Naive B cell (primary cell): Measurements from ENCODE around the gene DISC1. TPM values are rescaled to one million over a fixed set of nuclear protein-coding genes. Genes with fewer than 3 reads are reported as not detected.

Experiments
- ATAC-seq, 2 donors: fragments of 150-1000 bp; cut with Tn5 transposase; 2 replicates each; pipeline ENCODE4 v1.10.0; 2021; ENCODE audit warnings: low read depth in 2 of 2, mild to moderate bottlenecking in 2 of 2, moderate library complexity in 2 of 2
- DNase-seq: peaks from one replicate; pipeline ENCODE4 v3.0.0; 2022
- H3K27ac Mint-ChIP-seq, 6 donors: one replicate each; pipeline ENCODE4 v1.8.0; 2020 to 2022; ENCODE audit warnings: mild to moderate bottlenecking in 6 of 6, mixed read lengths in 6 of 6, moderate library complexity in 5 of 6, inconsistent platforms in 2 of 6
- H3K27me3 Mint-ChIP-seq, 3 donors: one replicate each; pipeline ENCODE4 v1.8.0; 2021 to 2022; ENCODE audit warnings: mixed read lengths in 3 of 3, mild to moderate bottlenecking in 1 of 3
- H3K36me3 Mint-ChIP-seq, 2 donors: one replicate each; pipeline ENCODE4 v1.8.0; 2020 to 2022; ENCODE audit warnings: mixed read lengths in 2 of 2, inconsistent platforms in 1 of 2, mild to moderate bottlenecking in 1 of 2
- H3K4me1 Mint-ChIP-seq, 3 donors: one replicate each; pipeline ENCODE4 v1.8.0; 2020 to 2022; ENCODE audit warnings: mixed read lengths in 3 of 3, inconsistent platforms in 1 of 3, mild to moderate bottlenecking in 1 of 3, moderate library complexity in 1 of 3
- H3K4me3 Mint-ChIP-seq, 8 donors: one replicate each; pipeline ENCODE4 v1.8.0; 2020 to 2022; ENCODE audit warnings: mild to moderate bottlenecking in 8 of 8, mixed read lengths in 8 of 8, moderate library complexity in 8 of 8, inconsistent platforms in 2 of 8
- H3K9me3 Mint-ChIP-seq, 7 donors: one replicate each; pipeline ENCODE4 v1.8.0; 2020 to 2022; ENCODE audit warnings: mixed read lengths in 7 of 7, mild to moderate bottlenecking in 5 of 7, inconsistent platforms in 2 of 7, moderate library complexity in 1 of 7
- polyA plus RNA-seq, 6 donors: library from polyadenylated mRNA; unstranded; fragments of 300-500 nt; fragmentation: Illumina TruSeq; gene quantifications; one replicate each; pipeline ENCODE4 v1.2.3, GENCODE V29; 2021; ENCODE audit warnings: low read depth in 6 of 6

DISC1 gene
- polyA plus RNA-seq, 6 donors from 2014 or later: 1.3 to 2.2 (median 2.1) TPM; not detected in 1

DNA sequence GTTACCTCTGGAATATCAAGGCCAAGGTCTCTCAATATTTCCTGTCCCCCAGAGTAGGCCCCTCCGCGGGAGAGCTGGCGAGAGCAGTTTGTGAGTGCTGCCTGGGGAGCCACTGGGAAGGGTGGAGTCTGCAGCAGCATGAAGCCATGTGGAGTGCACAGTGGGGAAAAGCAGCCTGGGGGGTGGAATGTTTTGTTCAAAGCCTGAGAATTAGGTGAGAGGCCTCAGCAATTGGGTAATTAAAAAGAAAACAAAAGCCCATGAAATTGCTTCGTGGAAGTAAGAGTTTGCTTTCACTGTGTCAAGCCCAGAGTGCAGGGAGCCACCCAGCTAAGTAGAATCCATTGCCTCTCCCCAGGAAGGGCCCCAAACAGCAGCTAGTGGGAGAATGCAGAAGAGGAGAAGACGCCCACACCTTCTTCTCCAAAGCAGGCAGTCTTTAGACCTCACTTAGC is 30.2 kb upstream of the DISC1 start:
- Mint-ChIP-seq H3K36me3 (no peaks in the 10 kb centered on the region), H3K4me3 (no peak overlapping the region), H3K27ac (peak overlapping the region in 1 of 6 donors; percentile 77), H3K9me3 (peaks cover 0 to 1% (median 0%) of the 10 kb centered on the region in 7 donors), H3K27me3 (peaks cover 0 to 6% (median 0%) of the 10 kb centered on the region in 3 donors), H3K4me1 (peaks cover 5 to 11% (median 9%) of the 10 kb centered on the region in 3 donors)
- DNase-seq (no peak), ATAC-seq (no peak)

DNA sequence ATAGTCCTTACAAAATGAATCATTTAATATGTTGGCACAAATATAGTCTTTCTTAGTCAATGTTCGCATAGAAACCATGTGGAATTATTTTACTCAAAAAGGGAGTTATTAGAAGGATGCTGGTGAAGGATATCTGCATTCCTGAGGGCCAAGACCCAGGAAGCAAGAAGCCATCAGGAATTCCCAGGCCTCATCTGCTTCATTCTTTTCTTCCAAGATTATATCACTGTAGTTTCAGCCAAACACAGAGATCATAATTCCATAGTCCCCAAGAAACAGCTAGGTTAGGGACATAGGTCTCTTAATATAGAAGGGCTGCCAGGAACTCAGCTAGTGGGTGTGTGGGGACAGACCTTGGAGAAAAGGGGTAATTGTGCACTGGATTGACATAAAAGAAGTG is 28.6 kb upstream of the DISC1 start:
- DNase-seq: no peak
- Mint-ChIP-seq H3K36me3 (no peaks in the 10 kb centered on the region), H3K27me3 (peaks cover 0 to 6% (median 0%) of the 10 kb centered on the region in 3 donors), H3K4me3 (no peak overlapping the region), H3K9me3 (no peaks in the 10 kb centered on the region), H3K27ac (peak overlapping the region in 1 of 6 donors; percentile 35), H3K4me1 (no peaks in the 10 kb centered on the region)
- no peak for ATAC-seq

DNA sequence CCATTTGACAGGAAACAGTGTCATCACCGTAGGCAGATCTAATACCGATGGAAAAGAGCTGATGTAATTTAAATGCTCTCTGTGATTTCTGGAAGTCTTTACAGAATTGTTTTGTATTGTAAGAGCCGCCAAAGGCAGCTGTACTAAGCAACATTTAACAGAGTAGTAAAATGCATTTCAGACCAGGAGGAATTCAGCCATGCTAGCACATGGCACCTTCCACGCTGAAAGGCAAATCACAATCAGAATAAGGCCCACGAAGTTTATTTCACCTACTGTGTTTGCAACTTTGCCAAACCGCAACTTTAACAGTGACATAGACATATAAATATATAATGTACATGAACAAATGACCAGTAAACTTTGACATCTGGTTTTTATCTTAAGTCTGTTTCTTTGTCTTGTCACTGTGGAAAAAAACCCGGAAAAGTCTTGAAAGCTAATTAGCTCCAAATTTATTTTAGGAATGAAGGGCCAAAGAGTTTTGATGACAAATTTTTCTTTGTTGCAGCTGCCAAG is 26.1 kb upstream of the DISC1 start:
- Mint-ChIP-seq H3K9me3 (no peaks in the 10 kb centered on the region), H3K27ac (no peak overlapping the region), H3K27me3 (peaks cover 0 to 6% (median 0%) of the 10 kb centered on the region in 3 donors), H3K36me3 (no peaks in the 10 kb centered on the region), H3K4me3 (no peak overlapping the region), H3K4me1 (peaks cover 7 to 10% (median 8%) of the 10 kb centered on the region in 3 donors)
- ATAC-seq (no peak), DNase-seq (no peak)

DNA sequence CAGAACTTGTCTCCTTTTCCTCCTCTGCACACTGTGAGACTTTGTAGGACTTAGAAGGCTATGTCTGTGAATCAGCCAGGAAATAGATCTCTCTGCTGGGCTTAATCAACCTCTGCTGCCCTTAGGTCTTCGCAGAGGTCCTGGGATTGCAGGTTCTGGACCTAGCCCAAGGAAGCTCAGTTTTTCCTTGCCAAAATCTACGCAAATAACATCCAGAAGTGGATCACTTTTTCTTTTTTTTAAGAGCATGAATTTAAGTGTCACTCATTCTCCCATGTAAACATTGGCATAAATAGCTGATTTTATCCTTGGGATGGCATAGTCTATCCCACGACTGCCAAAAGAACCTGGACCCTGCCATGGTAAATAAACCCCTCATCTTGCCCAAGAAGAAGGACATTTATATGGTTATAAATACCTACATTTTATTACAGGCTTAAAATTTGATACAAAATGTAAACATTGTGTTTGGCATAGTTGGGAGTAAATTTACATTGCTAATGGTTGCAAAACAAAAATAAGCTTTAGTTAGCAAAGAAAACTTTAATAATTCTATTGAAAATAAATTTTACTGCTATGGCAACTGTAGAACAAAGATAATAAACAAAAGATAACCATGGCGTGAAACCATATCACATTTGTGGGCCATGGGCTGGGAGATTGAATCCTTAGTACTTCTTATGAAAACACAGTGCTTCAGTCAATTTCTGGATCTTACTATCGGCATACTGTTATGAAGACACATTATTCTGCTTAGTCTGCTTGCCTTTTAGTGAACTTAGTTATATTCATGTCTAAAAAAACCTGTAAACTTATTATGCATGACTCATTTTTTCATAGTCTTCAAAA is 24.5 kb upstream of the DISC1 start:
- no peak for DNase-seq
- H3K4me1 Mint-ChIP-seq: peaks cover 7 to 10% (median 8%) of the 10 kb centered on the region in 3 donors

DNA sequence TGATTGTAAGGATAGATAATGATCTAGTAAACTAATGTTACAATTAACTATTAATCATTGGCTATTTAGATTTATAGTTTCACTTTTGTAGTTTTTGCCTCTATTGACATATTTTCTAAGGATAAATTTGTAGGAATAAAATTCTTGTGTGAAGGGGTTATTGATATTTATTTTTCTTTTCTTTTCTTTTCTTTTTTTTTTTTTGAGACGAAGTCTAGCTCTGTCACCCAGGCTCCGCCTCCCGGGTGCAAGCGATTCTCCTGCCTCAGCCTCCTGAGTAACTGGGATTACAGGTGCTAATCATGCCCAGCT is 24.0 kb upstream of the DISC1 start:
- Mint-ChIP-seq H3K27me3 (peaks cover 0 to 12% (median 0%) of the 10 kb centered on the region in 3 donors), H3K9me3 (no peaks in the 10 kb centered on the region), H3K36me3 (no peaks in the 10 kb centered on the region), H3K4me3 (peak overlapping the region in 1 of 8 donors; percentile 28), H3K4me1 (peaks cover 10 to 15% (median 13%) of the 10 kb centered on the region in 3 donors), H3K27ac (no peak overlapping the region)
- DNase-seq (no peak), ATAC-seq (no peak)

More for the DNA sequence above, 24.5 kb upstream of the DISC1 start:
- no peak for ATAC-seq
- H3K27me3 Mint-ChIP-seq: peaks cover 0 to 7% (median 0%) of the 10 kb centered on the region in 3 donors
- H3K36me3 Mint-ChIP-seq: no peaks in the 10 kb centered on the region
- no peaks in the 10 kb centered on the region for H3K9me3 Mint-ChIP-seq
- no peak overlapping the region for H3K4me3 Mint-ChIP-seq
- no peak overlapping the region for H3K27ac Mint-ChIP-seq

DNA sequence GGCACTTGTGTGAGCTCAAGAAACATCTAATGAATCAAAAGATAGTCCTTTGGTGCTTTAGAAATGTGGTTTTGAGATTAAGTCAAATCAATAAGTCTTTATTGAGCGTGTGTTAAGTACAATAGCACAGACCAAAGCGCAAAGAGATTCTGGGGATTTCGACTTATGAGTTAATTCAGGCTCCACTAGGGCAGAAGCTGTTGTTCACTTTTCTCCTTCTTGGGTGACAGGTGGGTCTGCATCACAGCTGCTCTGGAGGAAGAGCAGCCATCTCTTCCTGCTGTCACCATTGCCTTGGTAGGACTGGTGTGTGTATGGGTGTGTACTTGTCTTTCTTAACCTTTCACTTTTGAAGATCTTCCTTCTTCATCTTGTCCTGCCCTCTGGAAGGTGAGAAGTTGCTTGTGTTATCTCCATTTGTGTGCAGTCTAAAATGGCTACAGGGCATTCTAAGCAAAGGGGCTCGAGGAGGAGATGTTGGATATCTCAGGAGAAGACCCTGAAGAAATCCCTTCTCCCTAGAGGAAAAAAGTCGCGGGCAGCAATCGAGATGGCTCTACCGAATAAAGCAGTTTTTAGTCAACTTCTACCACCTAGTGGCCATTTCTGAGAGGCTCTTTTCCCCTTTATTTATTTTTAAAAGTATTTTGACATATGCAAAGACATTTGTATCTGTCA is 22.9 kb upstream of the DISC1 start:
- Mint-ChIP-seq H3K27me3 (peaks cover 0 to 15% (median 0%) of the 10 kb centered on the region in 3 donors), H3K4me3 (peak overlapping the region; percentile 84 to 94 (median 92)), H3K36me3 (no peaks in the 10 kb centered on the region), H3K9me3 (no peaks in the 10 kb centered on the region), H3K27ac (peak overlapping the region; percentile 8 to 95 (median 72)), H3K4me1 (peaks cover 13 to 18% (median 16%) of the 10 kb centered on the region in 3 donors)
- DNase-seq (peak; percentile 48), ATAC-seq (peak; percentile 86 to 91)

DNA sequence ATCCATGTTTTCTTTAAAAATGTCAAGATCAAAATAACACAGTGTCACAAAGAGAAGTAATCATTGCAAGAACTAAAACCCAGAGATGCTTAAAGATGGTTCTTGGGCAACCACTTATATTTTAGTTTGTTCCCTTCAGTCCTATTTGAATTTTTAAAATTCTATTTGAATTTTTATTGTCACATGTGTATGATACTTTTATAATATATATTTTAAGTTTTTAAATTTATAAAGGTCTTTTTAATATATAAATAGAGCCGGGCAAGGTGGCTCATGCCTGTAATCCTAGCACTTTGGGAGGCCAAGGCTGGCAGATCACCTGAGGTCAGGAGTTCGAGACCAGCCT is 22.3 kb upstream of the DISC1 start:
- H3K4me3 Mint-ChIP-seq: peak overlapping the region in 6 of 8 donors; percentile 84 to 94 (median 92)
- peaks cover 0 to 15% (median 0%) of the 10 kb centered on the region in 3 donors for H3K27me3 Mint-ChIP-seq
- DNase-seq: no peak
- H3K27ac Mint-ChIP-seq: peak overlapping the region in 1 of 6 donors; percentile 88
- no peak for ATAC-seq
- no peaks in the 10 kb centered on the region for H3K9me3 Mint-ChIP-seq
- no peaks in the 10 kb centered on the region for H3K36me3 Mint-ChIP-seq
- H3K4me1 Mint-ChIP-seq: peaks cover 13 to 18% (median 16%) of the 10 kb centered on the region in 3 donors

DNA sequence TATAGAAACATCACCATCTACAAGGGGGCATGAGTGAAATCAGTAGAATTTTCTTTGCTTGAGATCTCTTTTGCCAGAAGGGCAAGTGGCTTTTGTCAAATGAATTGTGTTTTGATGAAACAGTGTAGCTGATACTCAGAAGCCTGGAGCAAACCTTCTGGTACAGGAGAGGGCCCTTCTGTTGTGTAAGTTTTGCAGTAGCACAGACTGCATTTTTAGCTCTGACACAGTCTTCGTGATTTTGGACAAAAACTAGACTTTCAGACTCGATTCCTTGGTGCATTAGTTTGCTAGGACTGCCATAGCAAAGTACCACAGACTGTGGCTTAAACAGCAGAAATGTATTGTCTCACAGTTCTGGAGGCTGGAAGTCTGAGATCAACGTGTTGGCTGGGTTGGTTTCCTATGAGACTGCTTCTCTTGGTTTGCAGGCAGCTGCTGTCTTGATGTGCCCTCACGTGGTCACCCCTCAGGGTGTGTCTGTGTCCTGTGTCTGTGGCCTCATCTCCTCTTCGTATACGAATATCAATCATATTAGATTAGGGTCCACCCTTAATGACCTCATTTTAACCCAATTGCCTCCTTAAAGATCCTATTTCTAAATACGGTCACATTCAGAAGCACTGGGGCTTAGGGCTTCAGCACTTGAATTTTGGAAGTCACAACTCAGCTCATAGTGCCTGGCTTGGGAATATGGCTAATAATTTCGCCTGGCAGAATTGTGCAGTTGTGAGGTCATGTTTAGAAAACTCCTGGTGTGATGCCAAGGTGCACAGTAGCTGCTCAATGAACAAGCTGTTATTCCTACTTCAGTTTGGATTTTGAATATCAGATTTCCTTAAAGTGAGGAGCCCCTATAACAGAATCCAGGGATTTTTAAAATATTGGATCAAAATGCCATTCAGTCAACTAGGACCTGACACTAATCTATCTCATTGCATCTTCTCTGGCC is 21.2 kb upstream of the DISC1 start:
- ATAC-seq: no peak
- H3K27me3 Mint-ChIP-seq: peaks cover 0 to 10% (median 7%) of the 10 kb centered on the region in 3 donors
- no peak for DNase-seq
- H3K27ac Mint-ChIP-seq: no peak overlapping the region
- peaks cover under 1 to 2% of the 10 kb centered on the region in 2 donors for H3K36me3 Mint-ChIP-seq
- H3K4me1 Mint-ChIP-seq: peaks cover 18 to 23% (median 19%) of the 10 kb centered on the region in 3 donors
- no peak overlapping the region for H3K4me3 Mint-ChIP-seq
- peaks cover 0 to 2% (median 0%) of the 10 kb centered on the region in 7 donors for H3K9me3 Mint-ChIP-seq

DNA sequence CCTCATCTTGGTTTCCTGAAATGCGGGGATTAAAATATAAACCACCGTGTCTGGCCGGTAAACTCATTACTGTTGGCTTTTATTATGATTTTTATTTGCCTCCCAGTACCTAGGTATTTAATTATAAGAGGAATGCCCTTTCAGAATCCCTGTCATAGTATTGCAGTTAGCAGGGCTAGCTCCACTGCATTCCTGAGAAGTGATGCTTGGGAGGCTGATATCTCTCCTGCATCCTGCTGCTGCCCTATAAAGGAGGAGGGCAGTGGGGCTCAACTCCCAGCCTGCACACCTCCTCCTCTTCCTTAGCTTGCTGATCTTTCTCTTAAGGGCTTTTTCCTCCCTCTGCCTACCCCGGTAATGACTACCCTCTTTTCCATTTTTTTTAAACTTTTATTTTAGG is 19.9 kb upstream of the DISC1 start:
- DNase-seq: no peak
- H3K9me3 Mint-ChIP-seq: peaks cover 0 to 4% (median 0%) of the 10 kb centered on the region in 7 donors
- peak overlapping the region in 1 of 6 donors; percentile 28 for H3K27ac Mint-ChIP-seq
- H3K4me3 Mint-ChIP-seq: peak overlapping the region in 1 of 8 donors; percentile 11
- ATAC-seq: no peak
- peaks cover 31 to 36% (median 31%) of the 10 kb centered on the region in 3 donors for H3K4me1 Mint-ChIP-seq
- H3K27me3 Mint-ChIP-seq: peaks cover 0 to 16% (median 16%) of the 10 kb centered on the region in 3 donors
- H3K36me3 Mint-ChIP-seq: peaks cover 7 to 10% of the 10 kb centered on the region in 2 donors

DNA sequence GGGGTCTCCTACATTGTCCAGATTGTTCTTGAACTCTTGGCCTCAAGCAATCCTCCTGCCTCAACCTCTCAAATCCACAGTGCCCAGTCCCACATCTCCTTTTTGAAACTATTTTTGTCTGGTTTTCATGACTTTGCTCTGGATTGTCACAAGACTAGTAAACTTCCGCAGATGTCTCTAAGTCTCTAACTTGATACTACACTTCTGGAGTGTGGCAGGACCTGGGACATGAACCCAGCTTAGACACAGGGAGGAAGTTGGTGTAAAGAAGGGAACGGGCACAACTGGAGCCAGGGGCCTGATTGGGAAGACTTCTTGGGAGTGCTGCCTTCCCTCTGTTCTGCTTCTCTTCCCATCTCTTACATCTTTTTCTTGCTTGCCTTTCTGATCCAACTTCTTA is 16.2 kb upstream of the DISC1 start:
- no peak for ATAC-seq
- no peak for DNase-seq
- H3K36me3 Mint-ChIP-seq: peaks cover 7 to 10% of the 10 kb centered on the region in 2 donors
- H3K27ac Mint-ChIP-seq: no peak overlapping the region
- H3K4me1 Mint-ChIP-seq: peaks cover 54 to 62% (median 56%) of the 10 kb centered on the region in 3 donors
- H3K27me3 Mint-ChIP-seq: peaks cover 0 to 16% (median 16%) of the 10 kb centered on the region in 3 donors
- peak overlapping the region in 2 of 8 donors; percentile 35 to 58 for H3K4me3 Mint-ChIP-seq
- H3K9me3 Mint-ChIP-seq: peaks cover 0 to 16% (median 13%) of the 10 kb centered on the region in 7 donors

DNA sequence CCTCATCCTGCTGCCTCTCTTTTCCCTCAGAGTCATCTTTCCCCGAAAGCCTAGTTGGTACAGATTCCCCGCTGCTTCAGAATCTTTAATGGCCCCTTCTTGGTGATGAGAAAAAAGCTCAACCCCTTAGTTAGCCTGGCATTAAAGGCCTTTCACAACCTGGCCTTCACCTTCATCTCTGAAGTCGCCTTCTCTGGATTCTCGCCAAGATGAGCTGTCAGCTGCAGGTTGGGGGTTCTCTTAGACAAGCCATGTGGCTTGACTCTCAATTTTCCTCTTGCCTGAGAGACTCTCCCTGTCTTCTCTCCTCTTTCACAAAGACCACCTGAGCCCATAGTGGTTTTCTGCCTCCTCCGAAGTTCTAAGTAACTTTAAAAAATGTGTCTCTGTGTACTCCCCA is 15.5 kb upstream of the DISC1 start:
- Mint-ChIP-seq H3K27me3 (peaks cover 0 to 16% (median 16%) of the 10 kb centered on the region in 3 donors), H3K9me3 (peaks cover 0 to 16% (median 13%) of the 10 kb centered on the region in 7 donors), H3K27ac (peak overlapping the region in 2 of 6 donors; percentile 28 to 69), H3K36me3 (peaks cover 7 to 10% of the 10 kb centered on the region in 2 donors), H3K4me1 (peaks cover 57 to 63% (median 59%) of the 10 kb centered on the region in 3 donors), H3K4me3 (peak overlapping the region in 4 of 8 donors; percentile 51 to 74 (median 54))
- no peak for ATAC-seq
- no peak for DNase-seq

DNA sequence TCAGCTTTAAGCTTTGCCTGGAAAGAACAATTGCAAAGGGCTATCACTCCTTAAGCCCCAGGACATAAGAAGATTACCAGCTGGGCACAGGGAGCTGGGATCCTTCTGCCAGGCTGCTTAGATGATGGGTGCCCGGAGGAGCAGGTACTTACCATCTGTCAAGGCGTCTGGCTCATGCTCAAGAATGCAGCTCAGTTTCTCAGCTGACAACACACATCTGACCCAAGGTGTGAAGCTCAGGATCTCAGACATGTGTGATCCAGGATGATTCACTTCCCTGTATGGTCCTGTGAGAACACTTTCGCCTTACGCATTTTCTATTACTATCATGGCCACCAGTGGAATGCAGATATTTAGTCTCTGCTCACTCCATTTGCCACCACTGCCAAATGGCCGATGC is 14.7 kb upstream of the DISC1 start:
- no peak for DNase-seq
- peaks cover 7 to 10% of the 10 kb centered on the region in 2 donors for H3K36me3 Mint-ChIP-seq
- H3K4me3 Mint-ChIP-seq: peak overlapping the region; percentile 8 to 85 (median 62)
- H3K4me1 Mint-ChIP-seq: peaks cover 64 to 66% (median 65%) of the 10 kb centered on the region in 3 donors
- no peak for ATAC-seq
- H3K9me3 Mint-ChIP-seq: peaks cover 0 to 16% (median 13%) of the 10 kb centered on the region in 7 donors
- H3K27ac Mint-ChIP-seq: peak overlapping the region in 3 of 6 donors; percentile 44 to 91 (median 74)
- H3K27me3 Mint-ChIP-seq: peaks cover 0 to 16% (median 16%) of the 10 kb centered on the region in 3 donors
